Esophagus (tissue), 2 donors: ENCODE measurements around the gene EFCAB6. TPM values are rescaled to one million over a fixed set of nuclear protein-coding genes. Genes with fewer than 3 reads are reported as not detected.
A peak's percentile ranks its signal among the peaks of the same experiment; 100 is the strongest.

Experiments
- H3K27ac ChIP-seq, 2 donors: one replicate each; pipeline ENCODE4 v1.5.1; 2013; ENCODE audit warnings: low read depth in 2 of 2, mild to moderate bottlenecking in 2 of 2, inconsistent platforms in 1 of 2, low read length in 1 of 2, moderate library complexity in 1 of 2
- H3K27me3 ChIP-seq, 2 donors: one replicate each; pipeline ENCODE4 v1.6.1; 2013; ENCODE audit warnings: low read length in 2 of 2, control low read depth in 1 of 2, mild to moderate bottlenecking in 1 of 2; ENCODE audit not compliant: insufficient read depth in 2 of 2, control insufficient read depth in 1 of 2
- H3K36me3 ChIP-seq, 2 donors: one replicate each; pipeline ENCODE4 v1.6.1; 2013; ENCODE audit warnings: low read length in 1 of 2; ENCODE audit not compliant: control insufficient read depth in 2 of 2, insufficient read depth in 2 of 2
- H3K4me1 ChIP-seq, 2 donors: one replicate each; pipeline ENCODE4 v1.6.1; 2013; ENCODE audit warnings: low read length in 1 of 2; ENCODE audit not compliant: control insufficient read depth in 2 of 2, insufficient read depth in 2 of 2
- H3K4me3 ChIP-seq, 2 donors: one replicate each; pipeline ENCODE4 v1.5.1; 2013; ENCODE audit warnings: low read length in 2 of 2, mild to moderate bottlenecking in 2 of 2, low read depth in 1 of 2, moderate library complexity in 1 of 2
- H3K9me3 ChIP-seq, 2 donors: one replicate each; pipeline ENCODE4 v1.6.1; 2013; ENCODE audit warnings: mild to moderate bottlenecking in 2 of 2, low read depth in 1 of 2, low read length in 1 of 2, moderate library complexity in 1 of 2; ENCODE audit not compliant: control insufficient read depth in 2 of 2, insufficient read depth in 1 of 2
- WGBS, 2 donors: extraction: QIAGEN DNeasy Blood & Tissue Kit; methylation state at CpG; one replicate each; pipeline ENCODE4 v1.1.7; 2013; 5-methylcytosine and 5-hydroxymethylcytosine counted together
- polyA plus RNA-seq, 2 donors: library from polyadenylated mRNA; stranded (reverse); fragments of 200-250 nt; gene quantifications; one replicate each; pipeline ENCODE4 v1.2.3, GENCODE V29; 2013
- donor health status: healthy with polysubstance abuse.
- donor health status: Bipolar disorder and iron deficiency.

Gene EFCAB6
- polyA plus RNA-seq, 2 donors = 0.24 to 0.29 TPM

DNA sequence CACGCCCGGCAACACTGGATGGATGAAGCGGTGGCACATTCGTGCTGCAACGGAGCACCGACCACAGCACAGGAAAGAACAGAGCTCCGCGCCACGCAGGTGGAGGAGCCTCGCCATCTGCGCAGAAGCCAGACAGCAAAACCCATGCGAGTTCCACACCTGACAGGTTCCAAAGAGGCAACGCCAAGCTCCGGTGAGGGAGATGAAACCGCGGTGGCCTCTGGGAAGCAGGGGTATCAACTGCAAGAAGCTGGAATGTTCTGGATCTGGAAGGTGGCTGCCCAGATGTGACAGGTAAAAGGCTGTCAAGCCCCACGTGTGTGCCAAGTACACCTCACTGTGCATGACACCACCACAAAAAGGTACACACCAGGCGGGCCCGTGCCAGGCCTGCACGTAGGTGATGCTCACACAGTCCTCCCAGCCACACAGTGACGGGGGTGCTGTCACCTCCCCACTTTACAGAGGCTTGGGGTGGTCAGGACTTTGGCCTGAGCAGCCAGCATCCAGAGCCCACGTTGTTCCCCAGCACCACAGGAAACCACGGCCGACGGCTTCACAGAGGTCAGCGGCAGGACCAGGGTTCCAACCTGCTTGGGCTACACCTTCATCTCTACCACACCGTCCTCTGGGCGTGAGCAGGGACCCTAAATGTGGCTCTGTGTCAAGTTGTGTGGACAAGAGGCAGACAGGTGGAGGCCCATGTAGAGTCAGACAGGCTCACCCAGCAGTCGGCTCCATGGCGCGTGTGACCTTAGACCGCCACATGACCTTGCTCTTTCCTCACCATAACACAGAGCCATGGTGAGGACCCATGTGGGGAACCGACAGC lies 19.7 kb upstream of the EFCAB6 start:
- Histone ChIP-seq H3K4me1 (peaks cover 0 to 3% of the 10 kb centered on the region in 2 donors), H3K9me3 (no peaks in the 10 kb centered on the region), H3K27me3 (peaks cover 0 to 3% of the 10 kb centered on the region in 2 donors), H3K36me3 (no peaks in the 10 kb centered on the region), H3K4me3 (no peak overlapping the region), H3K27ac (no peak overlapping the region)
- 89 to 91% methylated on average over 33 of the region's 33 CpGs for WGBS, 2 donors

DNA sequence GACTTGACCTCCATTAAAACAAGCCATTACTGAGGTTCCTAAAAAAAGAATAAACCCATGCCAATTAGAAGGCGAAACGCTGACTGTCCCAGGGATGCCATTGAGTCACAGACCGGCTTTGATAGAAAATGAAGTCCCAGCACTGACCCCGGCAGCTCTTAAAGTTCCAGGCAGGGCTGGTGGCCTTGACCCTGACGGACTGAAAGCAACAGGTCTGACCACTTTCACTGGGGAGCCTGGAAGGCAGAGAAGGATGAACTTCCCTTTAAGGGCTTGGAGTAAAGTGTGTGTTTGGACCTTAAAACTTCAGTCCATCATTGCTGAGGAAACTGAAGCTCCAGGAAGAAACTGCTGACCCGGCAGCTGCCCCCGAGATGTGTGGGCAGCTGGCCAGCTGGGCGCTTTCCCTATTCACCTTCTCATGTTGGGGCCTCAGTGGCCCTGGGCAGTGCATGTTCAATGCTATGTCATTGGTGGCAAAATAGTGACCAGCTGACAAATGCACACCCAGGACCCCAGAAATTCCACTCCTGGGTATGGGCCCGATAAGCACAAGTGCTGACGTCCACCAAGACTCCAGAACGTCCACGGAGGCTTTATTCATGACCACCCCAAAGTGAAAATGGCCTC lies 18.9 kb upstream of the EFCAB6 start:
- Histone ChIP-seq H3K27me3 (peaks cover 0 to 3% of the 10 kb centered on the region in 2 donors), H3K9me3 (no peaks in the 10 kb centered on the region), H3K36me3 (no peaks in the 10 kb centered on the region), H3K27ac (no peak overlapping the region), H3K4me1 (peaks cover 0 to 3% of the 10 kb centered on the region in 2 donors), H3K4me3 (no peak overlapping the region)
- 71 to 77% methylated on average over 12 of the region's 12 CpGs for WGBS, 2 donors

GRCh38 chr22:43829904-43830851 lies 18.1 kb upstream of the EFCAB6 start:
- Histone ChIP-seq H3K27me3 (peaks cover 0 to 3% of the 10 kb centered on the region in 2 donors), H3K4me3 (no peak overlapping the region), H3K27ac (peak overlapping the region; percentile 43 to 44), H3K9me3 (no peaks in the 10 kb centered on the region), H3K4me1 (peaks cover 0 to 3% of the 10 kb centered on the region in 2 donors), H3K36me3 (no peaks in the 10 kb centered on the region)
- WGBS, 2 donors = 56 to 64% methylated on average over 33 of the region's 33 CpGs

GRCh38 chr22:43828998-43829782 lies 17.1 kb upstream of the EFCAB6 start:
- WGBS, 2 donors = 47 to 58% methylated on average over 20 of the region's 20 CpGs
- peak overlapping the region; percentile 43 to 44 for H3K27ac ChIP-seq

GRCh38 chr22:43828725-43828997 lies 16.6 kb upstream of the EFCAB6 start:
- peaks cover 0 to 3% of the 10 kb centered on the region in 2 donors for H3K27me3 ChIP-seq
- WGBS, 2 donors = 76 to 78% methylated on average over 6 of the region's 6 CpGs
- H3K9me3 ChIP-seq = no peaks in the 10 kb centered on the region
- H3K27ac ChIP-seq = no peak overlapping the region
- no peak overlapping the region for H3K4me3 ChIP-seq
- H3K4me1 ChIP-seq = peaks cover 0 to 3% of the 10 kb centered on the region in 2 donors
- no peaks in the 10 kb centered on the region for H3K36me3 ChIP-seq

More at GRCh38 chr22:43828998-43829782, 17.1 kb upstream of the EFCAB6 start:
- Histone ChIP-seq H3K4me3 (no peak overlapping the region), H3K4me1 (peaks cover 0 to 3% of the 10 kb centered on the region in 2 donors), H3K27me3 (peaks cover 0 to 3% of the 10 kb centered on the region in 2 donors), H3K9me3 (no peaks in the 10 kb centered on the region), H3K36me3 (no peaks in the 10 kb centered on the region)

GRCh38 chr22:43827926-43828724 lies 16.0 kb upstream of the EFCAB6 start:
- H3K9me3 ChIP-seq = no peaks in the 10 kb centered on the region
- WGBS, 2 donors = 86% methylated on average over 16 of the region's 16 CpGs
- no peak overlapping the region for H3K27ac ChIP-seq

GRCh38 chr22:43827003-43827735 lies 15.1 kb upstream of the EFCAB6 start:
- Histone ChIP-seq H3K4me1 (peaks cover 2 to 3% of the 10 kb centered on the region in 2 donors), H3K9me3 (no peaks in the 10 kb centered on the region), H3K27me3 (peaks cover 0 to 7% of the 10 kb centered on the region in 2 donors), H3K27ac (no peak overlapping the region), H3K36me3 (no peaks in the 10 kb centered on the region), H3K4me3 (no peak overlapping the region)
- 50% methylated on average over 13 of the region's 13 CpGs for WGBS, 2 donors

More at GRCh38 chr22:43827926-43828724, 16.0 kb upstream of the EFCAB6 start:
- no peak overlapping the region for H3K4me3 ChIP-seq
- H3K36me3 ChIP-seq = no peaks in the 10 kb centered on the region
- peaks cover 0 to 7% of the 10 kb centered on the region in 2 donors for H3K27me3 ChIP-seq
- peaks cover 2 to 3% of the 10 kb centered on the region in 2 donors for H3K4me1 ChIP-seq
